TTC549 (cell line): ENCODE data around the gene PTPRE.
"Not testable (repeated sequence)": the region's sequence is repeated elsewhere in the genome, so short reads cannot be mapped to it uniquely, and the experiment has no call there.

Experiments
- FAIRE-seq: peaks from 2 replicates; lab custom pipeline; 2012; peaks lifted over from hg19 to GRCh38; lab: Jason Lieb, UNC

The PTPRE gene

GRCh38 chr10:128072941-128073645 lies 166.2 kb downstream of the PTPRE start:
- no peak for FAIRE-seq

DNA sequence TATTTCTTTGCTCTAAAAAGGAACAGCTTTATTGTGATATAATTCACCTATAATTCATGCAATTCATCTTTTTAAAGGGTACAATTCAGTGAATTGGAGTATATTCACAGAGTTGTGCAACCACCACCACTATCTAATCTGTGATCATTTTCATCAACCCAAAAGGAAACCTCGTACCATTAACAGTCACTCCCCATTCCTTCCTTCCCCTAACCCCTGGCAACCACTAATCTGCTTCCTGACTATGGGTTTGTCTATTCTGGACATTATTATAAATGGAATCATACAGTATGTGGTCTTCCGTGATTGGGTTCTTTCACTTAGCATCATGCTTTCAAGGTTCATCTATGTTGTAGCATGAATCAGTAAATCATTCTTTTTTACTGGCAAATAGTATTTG lies 167.0 kb downstream of the PTPRE start:
- no peak for FAIRE-seq

DNA sequence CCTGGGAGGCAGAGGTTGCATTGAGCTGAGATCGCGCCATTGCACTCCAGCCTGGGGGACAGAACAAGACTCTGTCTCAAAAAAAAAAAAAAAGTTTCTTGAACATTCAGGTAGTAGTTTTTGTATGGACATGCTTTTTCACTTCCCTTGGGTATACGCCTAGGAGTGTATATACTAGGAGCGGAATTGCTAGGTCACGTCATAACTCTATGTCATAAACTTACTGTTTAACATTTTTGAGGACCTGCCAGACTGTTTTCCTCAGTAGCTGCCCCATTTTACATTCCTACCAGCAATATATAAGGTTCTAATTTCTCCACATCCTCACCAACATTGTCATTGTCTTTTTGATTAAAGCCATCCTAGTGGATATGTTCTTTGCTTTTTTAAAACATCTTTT lies 167.7 kb downstream of the PTPRE start:
- FAIRE-seq: no peak

GRCh38 chr10:128077155-128077875 lies 170.4 kb downstream of the PTPRE start:
- FAIRE-seq: no peak

- no peak for FAIRE-seq
Measured at GRCh38 chr10:128078136-128078969, 171.4 kb downstream of the PTPRE start.

- no peak for FAIRE-seq
Measured at GRCh38 chr10:128080231-128080630, 173.3 kb downstream of the PTPRE start.

- FAIRE-seq: no peak
Measured at GRCh38 chr10:128080641-128081040, 173.7 kb downstream of the PTPRE start.

- no peak for FAIRE-seq
Measured at GRCh38 chr10:128081222-128081621, 174.3 kb downstream of the PTPRE start.

- FAIRE-seq: no peak
Measured at GRCh38 chr10:128081720-128082119, 174.8 kb downstream of the PTPRE start.

- FAIRE-seq: no peak
Measured at GRCh38 chr10:128083191-128083895, 176.4 kb downstream of the PTPRE start.

GRCh38 chr10:128084364-128084763 lies 177.5 kb downstream of the PTPRE start:
- no peak for FAIRE-seq

DNA sequence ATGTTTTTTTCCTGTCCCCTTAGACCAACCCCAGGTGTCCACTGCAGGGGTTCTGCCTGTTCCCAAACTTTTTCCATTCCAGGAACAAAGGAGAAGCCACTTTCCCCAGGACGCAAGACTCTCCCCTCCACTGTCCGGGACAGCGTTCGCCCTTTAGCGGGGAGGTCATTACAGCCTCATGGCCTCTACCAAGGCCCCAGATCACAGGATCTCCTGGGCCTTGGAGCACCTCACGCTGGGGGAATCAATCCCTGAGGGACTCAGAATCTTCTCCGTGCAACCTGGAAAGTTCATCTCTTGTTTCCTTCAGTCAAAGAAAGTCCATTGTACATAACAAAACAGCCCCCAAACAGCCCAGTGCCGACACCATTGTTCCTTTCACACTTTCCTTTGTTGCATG lies 178.1 kb downstream of the PTPRE start:
- no peak for FAIRE-seq

DNA sequence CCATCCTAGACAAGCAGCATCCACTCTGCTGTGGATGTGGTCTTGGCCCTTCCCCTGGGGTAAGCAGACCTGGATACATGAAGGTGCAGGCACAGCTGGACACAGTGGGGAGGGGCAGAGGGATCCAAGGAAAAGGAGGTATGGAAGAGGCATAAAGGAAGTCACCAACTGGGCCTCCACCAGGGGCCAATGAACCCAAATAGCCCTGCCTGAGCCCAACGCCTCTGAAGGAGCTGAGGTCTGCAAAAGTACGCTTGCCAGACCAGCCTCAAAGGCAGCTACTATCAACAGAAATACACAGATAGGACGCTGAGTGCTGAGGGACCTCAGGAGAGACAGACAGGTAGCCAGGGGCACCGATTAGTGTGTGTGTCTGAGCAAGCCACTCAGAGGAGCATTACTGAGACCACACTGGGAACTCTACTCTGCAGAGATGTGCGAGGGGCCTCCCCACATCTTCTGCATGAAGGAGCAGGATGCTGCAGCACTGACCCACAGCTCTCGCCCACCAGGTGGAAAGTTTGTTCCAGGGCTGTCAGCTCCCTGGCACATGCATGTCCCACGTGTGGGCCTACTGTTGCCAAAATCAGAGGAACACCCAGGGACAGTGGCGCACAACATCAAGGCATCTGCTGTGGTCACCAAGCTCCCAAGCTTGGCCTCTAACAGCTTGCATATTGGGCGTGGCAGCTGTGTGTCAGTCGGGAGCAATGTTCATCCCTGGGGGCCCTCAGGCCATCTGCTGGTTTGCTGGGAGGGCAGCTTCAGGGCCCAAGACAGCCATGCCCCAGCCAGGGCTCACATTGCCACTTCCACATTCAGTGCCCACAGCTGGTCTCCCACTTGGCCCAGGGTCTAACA lies 179.3 kb downstream of the PTPRE start:
- no peak for FAIRE-seq

DNA sequence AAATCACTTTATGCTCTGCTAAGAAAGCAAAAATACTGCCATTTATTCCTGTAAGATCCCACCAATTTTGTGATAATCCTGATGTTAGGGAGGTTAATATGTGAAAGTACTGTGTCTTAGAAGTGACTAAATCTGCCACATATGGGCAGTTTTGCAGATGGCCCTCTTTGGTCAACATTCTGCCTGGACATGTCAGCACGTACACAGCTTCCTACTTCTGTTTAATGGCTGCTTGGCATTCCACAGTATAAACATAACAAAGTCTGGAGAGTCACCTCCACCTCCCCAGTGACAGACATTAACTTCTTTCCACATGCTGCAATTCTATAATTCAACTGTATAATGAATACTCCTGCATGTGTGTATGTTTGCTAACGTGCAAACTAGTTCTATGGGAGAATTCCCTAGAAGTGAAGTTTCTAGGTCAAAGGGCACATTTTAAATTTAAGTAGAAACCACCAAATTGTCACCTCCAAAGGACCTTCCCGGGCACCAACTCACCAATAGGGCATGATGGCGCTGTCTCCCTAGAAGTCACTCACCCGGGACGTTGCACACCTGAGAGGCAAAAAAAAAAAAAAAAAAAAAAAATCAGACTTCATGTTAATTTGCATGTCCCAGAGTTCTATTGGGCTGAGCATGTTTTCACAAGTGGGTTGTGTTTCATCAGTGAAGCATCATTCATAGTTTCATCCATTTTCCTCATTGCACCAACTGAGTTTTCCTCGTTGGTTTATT lies 180.4 kb downstream of the PTPRE start:
- no peak for FAIRE-seq

DNA sequence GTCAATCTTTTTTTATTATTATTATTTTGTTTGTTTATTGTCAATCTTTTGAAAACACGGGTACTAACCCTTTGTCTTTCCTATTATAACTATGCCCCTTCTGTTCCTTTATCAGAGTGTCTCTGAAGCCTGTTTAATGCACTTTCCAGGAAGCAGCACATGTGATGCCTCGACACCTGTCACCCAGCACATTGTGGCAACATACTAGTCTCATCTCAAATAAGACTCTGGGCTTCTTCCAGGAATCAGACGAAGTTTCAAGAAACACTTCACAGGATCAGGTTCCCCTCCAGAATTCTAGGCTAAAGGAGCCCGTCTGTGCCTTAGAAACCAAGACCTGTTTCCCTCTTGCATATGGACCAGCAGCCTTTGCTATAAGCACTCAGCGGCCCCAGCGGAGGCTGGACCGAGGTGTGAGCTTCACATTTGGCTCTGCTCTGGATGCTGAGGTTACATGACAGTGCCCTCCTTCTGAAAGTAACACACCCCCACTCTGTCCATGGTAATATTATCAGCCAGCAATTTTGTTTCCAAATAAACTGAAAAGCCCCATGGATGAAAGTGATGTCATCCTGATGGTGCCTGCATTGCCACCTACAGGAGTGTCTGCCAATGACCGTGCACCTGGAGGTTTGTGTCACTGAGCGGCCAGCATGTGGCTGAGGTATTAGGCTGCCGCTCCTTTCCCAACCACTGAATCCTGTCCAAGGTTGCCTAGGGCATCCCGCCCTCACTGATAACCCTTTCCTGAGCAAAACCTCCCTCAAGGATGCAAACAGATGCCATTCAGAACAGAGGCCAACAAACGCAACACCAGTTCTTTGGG lies 181.2 kb downstream of the PTPRE start:
- no peak for FAIRE-seq

DNA sequence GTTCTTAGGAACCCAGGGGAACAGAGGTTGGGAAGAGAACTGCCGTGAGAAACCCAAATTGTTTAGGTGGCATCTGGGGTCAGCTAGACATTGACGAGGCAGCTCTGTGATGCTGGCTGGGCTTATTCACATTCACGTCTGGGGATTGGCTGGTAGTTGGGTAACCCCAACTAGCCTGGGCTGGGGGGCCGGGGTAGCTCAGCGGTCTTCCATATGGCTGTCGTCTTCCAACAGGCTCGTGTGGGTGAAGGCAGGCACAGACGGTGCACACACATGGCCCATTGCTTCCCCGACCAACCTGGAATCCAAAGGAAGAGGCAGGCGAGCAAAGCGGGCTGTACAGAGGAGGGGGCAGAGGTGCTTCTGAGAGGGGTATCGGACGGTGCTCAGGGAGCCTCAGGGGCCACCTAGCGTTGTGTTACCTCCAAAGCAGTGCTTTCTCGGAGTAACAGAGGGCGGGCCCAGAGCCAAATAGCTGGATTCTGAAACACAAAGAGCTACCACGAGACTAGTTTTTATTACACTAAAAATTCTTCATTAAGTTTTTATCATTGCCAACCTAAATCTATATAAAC lies 184.8 kb downstream of the PTPRE start:
- no peak for FAIRE-seq

- no peak for FAIRE-seq
Measured at GRCh38 chr10:128092454-128092853, 185.6 kb downstream of the PTPRE start.

DNA sequence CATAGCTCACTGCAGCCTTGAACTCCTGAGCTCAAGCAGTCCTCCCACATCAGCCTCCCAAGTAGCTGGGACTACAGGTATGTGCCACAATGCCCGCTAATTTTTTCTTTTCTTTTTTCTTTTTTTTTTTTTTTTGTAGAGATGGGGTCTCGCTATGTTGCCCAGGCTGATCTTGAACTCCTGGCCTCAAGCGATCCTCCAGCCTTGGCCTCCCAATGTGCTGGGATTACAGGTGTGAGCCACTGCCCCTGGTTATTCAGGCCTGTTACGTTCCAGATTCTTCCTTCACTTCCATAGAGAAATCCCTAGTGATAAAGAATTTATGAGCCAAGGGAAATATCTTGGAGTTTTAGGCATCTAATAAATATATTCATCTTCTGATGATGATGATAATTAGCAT lies 187.7 kb downstream of the PTPRE start:
- not testable (repeated sequence) for FAIRE-seq

DNA sequence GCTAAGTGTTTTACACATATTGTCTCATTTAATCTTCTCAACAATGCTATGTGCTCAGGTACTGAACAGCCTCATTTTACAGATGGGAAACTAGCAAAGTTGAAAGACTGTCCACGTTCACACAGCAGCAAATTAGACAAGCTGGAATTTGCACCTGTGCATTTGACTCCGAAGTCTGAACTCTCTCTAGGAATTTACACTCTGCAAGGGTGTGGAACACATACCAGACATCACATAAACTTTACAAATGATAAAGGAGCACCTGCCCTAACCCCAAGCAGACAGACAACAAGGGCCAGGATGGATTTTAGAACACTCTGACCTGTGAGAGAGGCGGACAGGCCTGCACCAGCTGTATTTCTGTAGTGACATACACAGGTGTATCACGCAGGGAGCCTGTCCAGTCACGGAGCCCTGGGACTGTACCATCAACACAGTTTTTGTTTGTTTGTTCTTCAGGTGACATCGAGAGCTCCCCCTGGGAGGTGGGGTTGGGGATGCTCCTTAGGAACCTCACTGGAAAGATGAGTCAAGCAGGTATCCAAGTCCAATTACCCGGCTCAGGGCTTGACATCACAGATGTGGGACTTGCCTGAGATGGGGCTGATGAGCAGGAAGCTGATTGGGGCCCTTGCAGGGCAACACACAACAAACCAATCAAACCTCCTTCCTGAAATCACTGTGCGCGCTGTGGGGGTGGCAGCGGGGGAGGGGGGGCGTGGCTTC lies 188.3 kb downstream of the PTPRE start:
- FAIRE-seq: no peak
